HepG2 (cell line): ENCODE results near the gene HSDL2. TPM values are rescaled to one million over a fixed set of nuclear protein-coding genes. Genes with fewer than 3 reads are reported as not detected.

Source experiments
- ADNP ChIP-seq: sonication (generic); formaldehyde crosslinking; IDR thresholded peaks from 2 replicates; pipeline ENCODE4 v1.4.0; 2020; ENCODE audit warnings: missing genetic modification reagents
- ATF2 ChIP-seq: sonication (generic); formaldehyde crosslinking; IDR thresholded peaks from 2 replicates; pipeline ENCODE4 v1.4.0; 2020; ENCODE audit warnings: missing genetic modification reagents
- CBFB ChIP-seq: sonication (generic); formaldehyde crosslinking; IDR thresholded peaks from 2 replicates; pipeline ENCODE4 v1.4.0; 2020; ENCODE audit warnings: missing genetic modification reagents
- ELF4 ChIP-seq: sonication (generic); formaldehyde crosslinking; IDR thresholded peaks from 2 replicates; pipeline ENCODE4 v1.5.0; 2020; ENCODE audit warnings: missing genetic modification reagents, mild to moderate bottlenecking, moderate library complexity, borderline replicate concordance
- FOXM1 ChIP-seq: sonication (generic); formaldehyde crosslinking; IDR thresholded peaks from 2 replicates; pipeline ENCODE4 v1.5.0; 2020; ENCODE audit warnings: missing genetic modification reagents
- FOXP1 ChIP-seq, 2 experiments: fragments of 450-650 bp in 1 of 2; IDR thresholded peaks; 2 replicates each; pipeline ENCODE4 v1.6.1; 2017 to 2018; ENCODE audit warnings: antibody characterized with exemption in 1 of 2
- HDAC2 ChIP-seq: sonication (generic); formaldehyde crosslinking; IDR thresholded peaks from 2 replicates; pipeline ENCODE4 v1.4.0; 2020; ENCODE audit warnings: missing genetic modification reagents
- MED1 ChIP-seq: sonication (generic); formaldehyde crosslinking; IDR thresholded peaks from 2 replicates; pipeline ENCODE4 v1.4.0; 2020; ENCODE audit warnings: missing genetic modification reagents
- MNT ChIP-seq: fragments of 450-650 bp; IDR thresholded peaks from 2 replicates; pipeline ENCODE4 v1.6.1; 2016
- NCOA5 ChIP-seq: sonication (generic); formaldehyde crosslinking; IDR thresholded peaks from 2 replicates; pipeline ENCODE4 v1.4.0; 2020; ENCODE audit warnings: missing genetic modification reagents
- ONECUT2 ChIP-seq: sonication (generic); formaldehyde crosslinking; IDR thresholded peaks from 2 replicates; pipeline ENCODE4 v1.4.0; 2020; ENCODE audit warnings: missing genetic modification reagents
- PHF20 ChIP-seq: sonication (generic); formaldehyde crosslinking; IDR thresholded peaks from 2 replicates; pipeline ENCODE4 v1.5.0; 2020; ENCODE audit warnings: mild to moderate bottlenecking, missing genetic modification reagents
- PRPF4 ChIP-seq: fragments of 200-400 bp; formaldehyde crosslinking; IDR thresholded peaks from 2 replicates; pipeline ENCODE4 v1.6.1; 2016; ENCODE audit warnings: low read length, low read depth; ENCODE audit not compliant: poor library complexity, severe bottlenecking
- SSRP1 ChIP-seq: IDR thresholded peaks from 2 replicates; pipeline ENCODE4 v1.6.1; 2016; ENCODE audit warnings: control low read depth
- TCF12 ChIP-seq, 2 experiments: fragments of 450-650 bp in 1 of 2; sonication (generic) in 1 of 2; formaldehyde crosslinking in 1 of 2; IDR thresholded peaks; 2 replicates each; pipeline versions ENCODE4 v1.6.1 to v1.8.0; 2017 to 2022; ENCODE audit warnings: antibody characterized with exemption in 1 of 2, mild to moderate bottlenecking in 1 of 2, missing genetic modification reagents in 1 of 2, moderate library complexity in 1 of 2
- ZBTB20 ChIP-seq: sonication (generic); formaldehyde crosslinking; IDR thresholded peaks from 2 replicates; pipeline ENCODE4 v1.8.1; 2023; ENCODE audit warnings: missing genetic modification reagents, low read depth, mild to moderate bottlenecking, borderline replicate concordance
- ZBTB42 ChIP-seq: sonication (generic); formaldehyde crosslinking; IDR thresholded peaks from 2 replicates; pipeline ENCODE4 v1.5.0; 2020; ENCODE audit warnings: mild to moderate bottlenecking, missing genetic modification reagents
- ZBTB44 ChIP-seq: sonication (generic); formaldehyde crosslinking; IDR thresholded peaks from 2 replicates; pipeline ENCODE4 v1.4.0; 2020; ENCODE audit warnings: missing genetic modification reagents
- ZNF224 ChIP-seq: sonication (generic); formaldehyde crosslinking; IDR thresholded peaks from 2 replicates; pipeline ENCODE4 v1.5.0; 2020; ENCODE audit warnings: mild to moderate bottlenecking, missing genetic modification reagents
- ZNF460 ChIP-seq: sonication (generic); formaldehyde crosslinking; IDR thresholded peaks from 2 replicates; pipeline ENCODE4 v1.5.1; 2020; ENCODE audit warnings: missing genetic modification reagents, mild to moderate bottlenecking, borderline replicate concordance
- ZNF496 ChIP-seq: sonication (generic); formaldehyde crosslinking; IDR thresholded peaks from 2 replicates; pipeline ENCODE4 v1.8.1; 2023; ENCODE audit warnings: mild to moderate bottlenecking, moderate library complexity, missing genetic modification reagents; ENCODE audit not compliant: insufficient replicate concordance
- ZNF567 ChIP-seq: sonication (generic); formaldehyde crosslinking; IDR thresholded peaks from 2 replicates; pipeline ENCODE4 v1.8.1; 2023; ENCODE audit warnings: mild to moderate bottlenecking, missing genetic modification reagents, borderline replicate concordance
- ZNF784 ChIP-seq: sonication (generic); formaldehyde crosslinking; IDR thresholded peaks from 2 replicates; pipeline ENCODE4 v1.5.1; 2020; ENCODE audit warnings: missing genetic modification reagents, mild to moderate bottlenecking, borderline replicate concordance
- polyA plus RNA-seq, 8 experiments: library from polyadenylated mRNA; depleted of rRNA in 3 of 8; stranded (reverse) in 7 of 8; unstranded in 1 of 8; fragments of >200 nt; fragmentation: Illumina TruSeq in 4 of 8; extraction: Trizol in 4 of 8; gene quantifications; 2 replicates each; pipeline versions ENCODE4 v1.2.1 to v1.2.3, GENCODE V29; 2011 to 2016; ENCODE audit warnings: low read depth in 4 of 8, missing spikeins in 1 of 8, mixed read lengths in 1 of 8; ENCODE audit not compliant: insufficient read depth in 1 of 8
- total RNA-seq, 5 experiments: library from RNA; depleted of rRNA; stranded (reverse); fragments of >200 nt; fragmentation: Illumina TruSeq; extraction: Trizol; gene quantifications; 2 replicates each; pipeline ENCODE4 v1.2.3, GENCODE V29; 2016; ENCODE audit warnings: low read depth in 1 of 5

HSDL2 gene
- total and polyA plus RNA-seq, 2 of the 13 experiments (the other 11 are each of a cell fraction or from before 2014, with no cell fraction given), result 55.3 to 80.2 TPM

- TF ChIP-seq ZNF567 (CRISPR knock-in tag) (peak; percentile 78; the same call in 1 of the 2 replicates), ADNP (CRISPR knock-in tag) (no peak), ELF4 (no peak), ATF2 (0 out of 2 replicates have a peak, but pooled peaks have one; percentile 51), ONECUT2 (CRISPR knock-in tag) (no peak), TCF12 (IDR thresholded peaks at IDR 0.05) (no peak), TCF12 (CRISPR knock-in tag; IDR thresholded peaks at IDR 0.05) (peak; percentile 48; the same call in 1 of the 2 replicates), MNT (no peak), ZBTB42 (CRISPR knock-in tag) (no peak), CBFB (CRISPR knock-in tag) (0 out of 2 replicates have a peak, but pooled peaks have one; percentile 66), ZNF496 (no peak), MED1 (peak; percentile 78), ZNF784 (CRISPR knock-in tag) (0 out of 2 replicates have a peak, but pooled peaks have one; percentile 82), ZBTB20 (no peak; the same call in 1 of the 2 replicates), NCOA5 (no peak), ZNF224 (CRISPR knock-in tag) (peak; percentile 87; the same call in 1 of the 2 replicates), HDAC2 (CRISPR knock-in tag) (peak; percentile 76), FOXP1 (IDR thresholded peaks at IDR 0.05) (no peak), FOXP1 (CRISPR knock-in tag; IDR thresholded peaks at IDR 0.05) (no peak), FOXM1 (no peak), SSRP1 (CRISPR knock-in tag) (no peak), PHF20 (CRISPR knock-in tag) (peak; percentile 79), PRPF4 (no peak), ZBTB44 (CRISPR knock-in tag) (peak; percentile 80; the same call in 1 of the 2 replicates), ZNF460 (CRISPR knock-in tag) (no peak)
These were observed 106.5 kb downstream of the HSDL2 start, which contains the start of gene KIAA1958 (continued) for GRCh38 chr9:112486221-112487007.
